ENCODE results near the gene PLK1. TPM values are rescaled to one million over a fixed set of nuclear protein-coding genes. Genes with fewer than 3 reads are reported as not detected.

Gene PLK1
- total RNA-seq, 1 donor from 2014 or later, result 2.3 TPM

GRCh38 chr16:23673971-23674614, 4.6 kb upstream of the PLK1 start:
- Histone ChIP-seq H3K4me3 (no peak overlapping the region), H3K36me3 (peaks cover 29% of the 10 kb centered on the region), H3K4me1 (peaks cover 4% of the 10 kb centered on the region), H3K9me3 (no peaks in the 10 kb centered on the region), H3K27me3 (ENCODE audit: low read depth) (no peaks in the 10 kb centered on the region), H3K27ac (no peak overlapping the region)
- intact Hi-C loops (cut with DNase I), result no loop called here
- TF ChIP-seq CTCF (IDR thresholded peaks at IDR 0.05), result no peak
- no peak for ATAC-seq
- no peak for DNase-seq

GRCh38 chr16:23676924-23677480, 1.7 kb upstream of the PLK1 start:
- TF ChIP-seq CTCF (IDR thresholded peaks at IDR 0.05), result no peak
- Histone ChIP-seq H3K4me1 (peaks cover 9% of the 10 kb centered on the region), H3K27me3 (ENCODE audit: low read depth) (no peaks in the 10 kb centered on the region), H3K27ac (no peak overlapping the region), H3K36me3 (peaks cover 11% of the 10 kb centered on the region), H3K4me3 (no peak overlapping the region), H3K9me3 (no peaks in the 10 kb centered on the region)
- intact Hi-C loops (cut with DNase I), result no loop called here
- ATAC-seq, result no peak
- no peak for DNase-seq

GRCh38 chr16:23679274-23679985, 741 bp downstream of the PLK1 start:
- ATAC-seq, result peak; percentile 9 to 24
- Histone ChIP-seq H3K4me1 (peaks cover 9% of the 10 kb centered on the region), H3K4me3 (peak overlapping the region; percentile 64), H3K9me3 (no peaks in the 10 kb centered on the region), H3K27ac (no peak overlapping the region), H3K27me3 (ENCODE audit: low read depth) (no peaks in the 10 kb centered on the region), H3K36me3 (peaks cover 28% of the 10 kb centered on the region)
- no peak for TF ChIP-seq CTCF (IDR thresholded peaks at IDR 0.05)
- intact Hi-C loops (cut with DNase I), result no loop called here
- peak; percentile 61 for DNase-seq

GRCh38 chr16:23679986-23680336, 1.3 kb downstream of the PLK1 start:
- DNase-seq (no peak), ATAC-seq (no peak)
- Histone ChIP-seq H3K4me3 (no peak overlapping the region), H3K4me1 (peaks cover 9% of the 10 kb centered on the region), H3K27me3 (ENCODE audit: low read depth) (no peaks in the 10 kb centered on the region), H3K9me3 (no peaks in the 10 kb centered on the region), H3K27ac (no peak overlapping the region), H3K36me3 (peaks cover 30% of the 10 kb centered on the region)
- intact Hi-C loops (cut with DNase I), result no loop called here
- no peak for TF ChIP-seq CTCF (IDR thresholded peaks at IDR 0.05)

GRCh38 chr16:23682181-23682580, 3.5 kb downstream of the PLK1 start:
- no peak overlapping the region for H3K27ac ChIP-seq
- no peak for TF ChIP-seq CTCF (IDR thresholded peaks at IDR 0.05)
- H3K4me1 ChIP-seq, result peaks cover 9% of the 10 kb centered on the region
- H3K36me3 ChIP-seq, result peaks cover 38% of the 10 kb centered on the region
- H3K4me3 ChIP-seq, result no peak overlapping the region
- no peaks in the 10 kb centered on the region for H3K9me3 ChIP-seq
- DNase-seq (no peak), ATAC-seq (no peak)
- intact Hi-C loops (cut with DNase I), result no loop called here
- no peaks in the 10 kb centered on the region for H3K27me3 ChIP-seq (ENCODE audit: low read depth)

Data from lower lobe of right lung (tissue), 2 donors.